NAMALWA (cell line): ENCODE measurements around the gene SCYGR6.

Experiments
- DNase-seq: peaks from one replicate; pipeline ENCODE4 v3.0.0-alpha.2; 2015; ENCODE audit warnings: low spot score

Gene SCYGR6

GRCh38 chr2:227713291-227713690, 11.3 kb downstream of the SCYGR6 start:
- DNase-seq: no peak

GRCh38 chr2:227710986-227711385, 13.6 kb downstream of the SCYGR6 start:
- DNase-seq: no peak

- DNase-seq: no peak
Measured at GRCh38 chr2:227707390-227707789, 17.2 kb downstream of the SCYGR6 start.

GRCh38 chr2:227706859-227707258, 17.7 kb downstream of the SCYGR6 start:
- DNase-seq: no peak

- no peak for DNase-seq
Measured at GRCh38 chr2:227703961-227704360, 20.6 kb downstream of the SCYGR6 start.

- DNase-seq: no peak
Measured at GRCh38 chr2:227703280-227703732, 21.3 kb downstream of the SCYGR6 start.

- no peak for DNase-seq
Measured at GRCh38 chr2:227701556-227701955, 23.0 kb downstream of the SCYGR6 start.

GRCh38 chr2:227696990-227697679, 27.4 kb downstream of the SCYGR6 start:
- no peak for DNase-seq

GRCh38 chr2:227687189-227687588, 37.4 kb downstream of the SCYGR6 start:
- no peak for DNase-seq

- DNase-seq: no peak
Measured at GRCh38 chr2:227684258-227684657, 40.3 kb downstream of the SCYGR6 start.

- no peak for DNase-seq
Measured at GRCh38 chr2:227677928-227678327, 46.6 kb downstream of the SCYGR6 start.

GRCh38 chr2:227674485-227674884, 50.1 kb downstream of the SCYGR6 start:
- DNase-seq: no peak
